ENCODE data around the gene YLPM1. TPM values are rescaled to one million over a fixed set of nuclear protein-coding genes. Genes with fewer than 3 reads are reported as not detected.

The YLPM1 gene
- polyA plus RNA-seq, 3 donors = 89.4 to 110 (median 94.0) TPM

GRCh38 chr14:74865156-74865555, 102.0 kb downstream of the YLPM1 start:
- DNase-seq = no peak

- no peak for DNase-seq
Measured at GRCh38 chr14:74866708-74867389, 103.7 kb downstream of the YLPM1 start.

DNA sequence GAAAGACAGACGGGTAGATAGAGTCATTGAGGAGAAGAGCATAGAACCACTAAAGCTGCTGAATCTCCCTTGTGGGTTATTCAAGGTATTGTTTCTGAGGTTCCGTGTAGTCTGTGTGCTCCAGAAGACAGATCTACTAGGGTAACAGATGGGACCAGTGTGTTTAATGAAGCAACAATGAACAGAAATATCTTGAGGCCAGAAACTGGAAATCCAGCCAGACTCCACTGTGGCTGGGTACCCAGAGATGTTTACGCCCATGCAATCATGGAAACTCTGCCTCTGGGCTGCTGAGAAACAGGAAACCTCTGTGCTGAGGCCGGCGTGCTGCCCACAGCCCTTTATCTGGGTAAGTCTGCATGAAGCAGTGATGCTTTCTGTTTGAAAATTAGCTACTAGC, 104.6 kb downstream of the YLPM1 start:
- DNase-seq = no peak

DNA sequence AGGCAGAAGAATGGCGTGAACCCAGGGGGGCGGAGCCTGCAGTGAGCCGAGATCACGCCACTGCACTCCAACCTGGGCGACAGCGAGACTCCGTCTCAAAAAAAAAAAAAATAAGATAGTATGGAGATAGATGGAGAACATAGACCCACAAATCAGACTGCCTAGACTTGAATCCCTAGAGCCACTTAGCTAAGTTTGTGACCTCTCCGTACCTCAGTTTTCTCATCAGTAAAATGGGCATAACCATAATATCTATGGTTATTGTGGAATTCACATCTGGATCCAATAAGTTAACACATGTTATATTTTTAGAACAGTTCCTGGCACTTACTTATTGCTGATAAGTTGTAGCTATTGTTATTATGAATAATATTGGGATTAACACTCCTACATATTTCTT, 105.6 kb downstream of the YLPM1 start:
- DNase-seq = no peak

DNA sequence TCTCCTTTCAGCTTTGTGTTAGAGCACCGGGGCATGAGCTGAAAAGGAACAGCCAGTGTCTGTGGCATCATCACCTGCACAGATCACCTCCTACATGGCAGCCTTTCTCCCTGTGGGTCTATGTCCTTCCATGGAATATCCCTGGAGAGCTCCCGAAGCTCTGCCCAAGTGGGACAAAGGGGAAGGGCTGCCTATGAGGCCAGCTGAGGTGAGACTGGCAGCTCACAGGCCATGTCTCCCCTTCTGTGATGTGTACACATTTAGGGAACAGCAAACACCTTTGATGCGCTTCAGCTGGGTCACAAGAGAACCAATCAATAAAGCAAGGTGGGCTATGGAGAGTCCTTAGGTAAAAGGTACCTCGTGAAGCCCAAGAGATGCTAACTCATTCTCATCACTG, 108.7 kb downstream of the YLPM1 start:
- DNase-seq = no peak

- DNase-seq = no peak
Measured at GRCh38 chr14:74875204-74875603, 112.1 kb downstream of the YLPM1 start.

DNA sequence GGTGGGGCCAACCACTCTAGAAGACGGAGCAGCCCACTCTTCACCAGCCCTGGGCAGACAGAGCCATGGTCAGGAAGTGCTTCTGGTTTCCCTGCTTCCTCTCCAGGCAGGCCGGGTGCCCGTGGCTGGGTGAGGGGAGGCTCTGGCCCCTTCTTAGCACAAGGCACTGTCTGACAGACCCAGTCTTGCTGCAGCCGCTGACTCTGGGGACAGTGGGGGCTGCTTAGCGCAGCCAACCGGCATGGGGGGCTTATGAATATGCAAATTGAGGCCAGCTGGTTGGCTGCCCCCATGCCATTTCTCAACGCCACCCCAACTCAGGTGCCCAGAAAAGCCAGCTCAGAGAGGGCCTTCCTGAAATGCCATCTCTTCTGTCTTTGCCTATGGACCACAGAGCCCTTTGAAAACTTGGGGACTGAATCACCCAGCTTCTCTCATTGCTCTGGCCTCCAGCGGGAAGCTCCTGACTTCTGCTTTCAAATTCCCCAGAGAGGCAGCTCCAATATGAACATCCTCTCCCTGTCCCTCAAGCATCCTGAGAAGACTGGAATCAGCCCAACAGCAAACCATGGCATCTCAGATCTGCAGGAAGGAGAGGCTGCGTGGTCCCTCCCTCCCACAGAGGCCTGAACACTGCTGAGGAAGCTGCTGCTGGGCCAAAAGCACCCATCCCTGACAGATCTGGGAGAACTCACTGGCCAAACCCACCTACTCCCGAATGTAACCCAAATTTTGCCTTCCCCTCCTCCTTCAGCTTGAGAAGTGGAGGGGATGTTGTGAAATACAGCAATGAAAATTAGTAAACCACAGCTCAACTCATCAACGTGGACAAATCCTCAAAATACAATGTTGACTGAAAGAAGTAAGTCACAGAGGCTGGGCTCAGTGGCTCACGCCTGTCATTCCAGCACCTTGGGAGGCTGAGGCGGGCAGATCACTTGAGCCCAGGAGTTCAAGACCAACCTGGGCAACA, 113.1 kb downstream of the YLPM1 start, which contains the start of gene PROX2:
PROX2 (minus strand) TSS at position 205 of the 973 bp plus-strand sequence. CDS start 12,311 bp downstream, outside the sequence.
- DNase-seq = no peak

GRCh38 chr14:74879427-74880182, 116.5 kb downstream of the YLPM1 start:
- no peak for DNase-seq

DNA sequence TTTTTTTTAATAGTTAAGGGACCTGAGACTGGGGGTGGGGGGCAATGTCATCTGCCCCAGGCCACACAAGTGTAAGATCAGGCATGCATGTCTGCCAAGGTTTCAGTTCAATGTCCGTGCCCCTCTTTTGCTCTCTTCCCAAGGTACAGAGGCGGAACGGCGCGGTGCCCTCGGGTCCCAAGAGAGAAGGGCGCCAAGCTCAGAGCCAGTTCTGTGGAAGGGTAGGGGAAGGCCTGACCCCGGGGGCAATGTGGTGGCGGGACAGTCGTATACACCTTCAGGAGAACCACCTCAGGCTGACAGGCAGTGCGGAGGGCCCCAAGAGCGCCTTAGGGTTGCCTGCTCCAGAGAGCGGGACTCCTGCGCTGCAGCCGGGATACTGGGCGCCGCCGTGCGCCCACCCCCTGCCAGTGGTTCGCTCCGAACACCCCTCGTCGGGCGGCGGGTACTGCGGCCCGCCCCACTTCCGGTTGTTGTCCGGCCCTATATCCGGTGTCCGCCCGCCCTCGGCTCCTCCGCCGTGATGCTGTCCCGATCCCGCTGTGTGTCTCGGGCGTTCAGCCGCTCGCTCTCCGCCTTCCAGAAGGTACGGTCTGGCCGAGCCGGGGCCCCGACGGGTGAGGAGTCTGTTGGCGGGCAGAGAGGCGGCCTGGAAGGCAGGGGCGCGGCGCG, 118.5 kb downstream of the YLPM1 start, which contains the start of gene DLST:
DLST (plus strand) TSS at position 486 of the 672 bp plus-strand sequence; CDS start at position 524, 38 bp downstream.
- peak; percentile 86 for DNase-seq

- peak; percentile 39 for DNase-seq
Measured at GRCh38 chr14:74882103-74882920, 119.2 kb downstream of the YLPM1 start.

Other genes with a start within 250 kb of the YLPM1 start
- 1 to 10 TPM; 2.4 to 4.4 (median 2.9) TPM for gene LTBP2, start 151.1 kb upstream of the YLPM1 start, polyA plus RNA-seq (ENCODE audit: insufficient read length in 3 of 3)
- gene AREL1, start 50.2 kb upstream of the YLPM1 start, polyA plus RNA-seq (ENCODE audit: insufficient read length in 3 of 3) = 10 to 100 TPM; 33.1 to 38.4 (median 33.3) TPM
- 10 to 100 TPM; 53.5 to 59.5 (median 56.0) TPM for gene FCF1, start 50.2 kb upstream of the YLPM1 start, polyA plus RNA-seq (ENCODE audit: insufficient read length in 3 of 3)
- gene PROX2, start 112.8 kb downstream of the YLPM1 start, polyA plus RNA-seq (ENCODE audit: insufficient read length in 3 of 3) = 1 to 10 TPM in 2 of 3 donors, under 1 TPM in 1; 0.63 to 3.3 (median 2.8) TPM
- gene DLST, start 118.6 kb downstream of the YLPM1 start, polyA plus RNA-seq (ENCODE audit: insufficient read length in 3 of 3) = 100 to 1,000 TPM; 112 to 135 (median 134) TPM
- gene RPS6KL1, start 159.9 kb downstream of the YLPM1 start, polyA plus RNA-seq (ENCODE audit: insufficient read length in 3 of 3) = 1 to 10 TPM in 2 of 3 donors, under 1 TPM in 1; 0.71 to 1.9 (median 1.9) TPM
- 10 to 100 TPM in 1 of 3 donors, 1 to 10 TPM in 2; 7.2 to 11.4 (median 9.1) TPM for gene PGF, start 192.3 kb downstream of the YLPM1 start, polyA plus RNA-seq (ENCODE audit: insufficient read length in 3 of 3)
- 10 to 100 TPM; 60.2 to 68.0 (median 64.8) TPM for gene EIF2B2, start 239.6 kb downstream of the YLPM1 start, polyA plus RNA-seq (ENCODE audit: insufficient read length in 3 of 3)

All from renal pelvis (tissue), 4 donors.